K562 (cell line): ENCODE results near the gene UBE2E2. TPM values are rescaled to one million over a fixed set of nuclear protein-coding genes. Genes with fewer than 3 reads are reported as not detected.
A peak's percentile ranks its signal among the peaks of the same experiment; 100 is the strongest.

Source experiments
- ATF1 ChIP-seq, 2 experiments: fragments of 450-650 bp in 1 of 2; IDR thresholded peaks; 2 replicates each; pipeline ENCODE4 v1.6.1; 2016; ENCODE audit warnings: missing compliant biosample characterization in 1 of 2, missing genetic modification characterization in 1 of 2
- CREB1 ChIP-seq, 2 experiments: sonication (generic) in 1 of 2; formaldehyde crosslinking in 1 of 2; IDR thresholded peaks; 2 replicates each; pipeline versions ENCODE4 v1.6.1 to v1.8.0; 2012 to 2022; ENCODE audit warnings: inconsistent platforms in 1 of 2, mild to moderate bottlenecking in 1 of 2, missing genetic modification reagents in 1 of 2, moderate library complexity in 1 of 2
- CTCF ChIP-seq, 3 experiments: IDR thresholded peaks in 2 of 3; conservative IDR thresholded peaks in 1 of 3; 2 replicates each; pipeline ENCODE4 v1.5.1; 2011 to 2012; ENCODE audit warnings: low read length in 3 of 3, mild to moderate bottlenecking in 3 of 3, control low read depth in 2 of 3, improper control_type of control experiment in 1 of 3, inconsistent platforms in 1 of 3, low read depth in 1 of 3, mixed read lengths in 1 of 3, moderate library complexity in 1 of 3; ENCODE audit not compliant: insufficient read depth in 2 of 3
- ETS1 ChIP-seq: conservative IDR thresholded peaks from 2 replicates; pipeline ENCODE4 v1.6.1; 2011; ENCODE audit warnings: low read depth, mild to moderate bottlenecking, low read length; ENCODE audit not compliant: control insufficient read depth
- GABPB2 ChIP-seq: fragments of 250-450 bp; sonication (Bioruptor Pico); conservative IDR thresholded peaks from 2 replicates; pipeline ENCODE4 v1.5.1; 2021; ENCODE audit warnings: mild to moderate bottlenecking
- HOMEZ ChIP-seq: fragments of 250-450 bp; sonication (Bioruptor Pico); IDR thresholded peaks from 2 replicates; pipeline ENCODE4 v1.4.0; 2020; ENCODE audit warnings: mild to moderate bottlenecking, moderate library complexity
- IFI16 ChIP-seq: fragments of 250-450 bp; sonication (Bioruptor Pico); IDR thresholded peaks from 2 replicates; pipeline ENCODE4 v2.1.2; 2022; ENCODE audit warnings: mild to moderate bottlenecking, inconsistent platforms
- KAT2B ChIP-seq: IDR thresholded peaks from one replicate; pipeline ENCODE4 v1.6.1; 2012; ENCODE audit warnings: low read depth, mild to moderate bottlenecking, control low read depth, inconsistent platforms, low read length, moderate library complexity
- MCM3 ChIP-seq: fragments of 450-650 bp; IDR thresholded peaks from 2 replicates; pipeline ENCODE4 v1.6.1; 2016
- MIER1 ChIP-seq: fragments of 450-650 bp; IDR thresholded peaks from 2 replicates; pipeline ENCODE4 v1.6.1; 2016; ENCODE audit warnings: antibody characterized with exemption, mild to moderate bottlenecking, low read depth
- MXD1 ChIP-seq: fragments of 250-450 bp; sonication (Bioruptor Pico); IDR thresholded peaks from 2 replicates; pipeline ENCODE4 v1.8.0; 2021; ENCODE audit warnings: borderline replicate concordance, mild to moderate bottlenecking, moderate library complexity; ENCODE audit not compliant: poor library complexity, severe bottlenecking
- NELFE ChIP-seq: IDR thresholded peaks from 2 replicates; pipeline ENCODE4 v1.6.1; 2011; ENCODE audit warnings: mild to moderate bottlenecking; ENCODE audit not compliant: insufficient read depth, insufficient read length
- NFIC ChIP-seq: fragments of 450-650 bp; IDR thresholded peaks from 2 replicates; pipeline ENCODE4 v1.6.1; 2017; ENCODE audit warnings: mild to moderate bottlenecking, inconsistent platforms
- NR3C1 ChIP-seq: sonication (generic); formaldehyde crosslinking; IDR thresholded peaks from 2 replicates; pipeline ENCODE4 v1.8.1; 2022; ENCODE audit warnings: missing genetic modification reagents
- PURB ChIP-seq: sonication (generic); formaldehyde crosslinking; IDR thresholded peaks from 2 replicates; pipeline ENCODE4 v1.9.0; 2021; ENCODE audit warnings: low read depth, mild to moderate bottlenecking, missing genetic modification reagents
- TAF7 ChIP-seq: fragments of 450-650 bp; IDR thresholded peaks from 2 replicates; pipeline ENCODE4 v1.6.1; 2016; ENCODE audit warnings: missing genetic modification characterization, missing compliant biosample characterization
- XRCC3 ChIP-seq: fragments of 450-650 bp; IDR thresholded peaks from 2 replicates; pipeline ENCODE4 v1.6.1; 2017; ENCODE audit warnings: mild to moderate bottlenecking, moderate library complexity
- ZBTB43 ChIP-seq: sonication (generic); formaldehyde crosslinking; IDR thresholded peaks from 2 replicates; pipeline ENCODE4 v1.8.0; 2023; ENCODE audit warnings: mild to moderate bottlenecking, missing genetic modification reagents
- ZNF217 ChIP-seq: sonication (generic); formaldehyde crosslinking; IDR thresholded peaks from 2 replicates; pipeline ENCODE4 v1.8.0; 2022; ENCODE audit warnings: mild to moderate bottlenecking, missing genetic modification reagents
- ZNF24 ChIP-seq: fragments of 450-650 bp; IDR thresholded peaks from 2 replicates; pipeline ENCODE4 v1.6.1; 2016
- ZNF583 ChIP-seq: fragments of 250-450 bp; sonication (Bioruptor Pico); IDR thresholded peaks from 2 replicates; pipeline ENCODE4 v1.4.0; 2020
- ZNF785 ChIP-seq: fragments of 250-450 bp; sonication (Bioruptor Pico); IDR thresholded peaks from 2 replicates; pipeline ENCODE4 v1.4.0; 2020; ENCODE audit warnings: mild to moderate bottlenecking
- polyA plus RNA-seq, 8 experiments: library from polyadenylated mRNA; depleted of rRNA in 4 of 8; stranded (reverse) in 5 of 8; unstranded in 3 of 8; fragments of >200 nt; fragmentation: Nextera tagmentation in 2 of 8; fragmentation: Illumina TruSeq in 1 of 8; extraction: Ambion mirVana in 2 of 8; extraction: Trizol in 1 of 8; gene quantifications; 2 replicates each; pipeline versions ENCODE4 v1.2.1 to v1.2.3, GENCODE V29; 2011 to 2014; ENCODE audit warnings: inconsistent platforms in 1 of 8, missing spikeins in 1 of 8
- total RNA-seq, 7 experiments: library from RNA; depleted of rRNA in 6 of 7; stranded (reverse); fragments of >200 nt in 6 of 7; fragmentation: Illumina TruSeq in 2 of 7; extraction: Trizol in 2 of 7; gene quantifications; 2 replicates each; pipeline versions ENCODE4 v1.2.1 to v1.2.3, GENCODE V29; 2011 to 2021; ENCODE audit warnings: low replicate concordance in 1 of 7

Gene UBE2E2
- total and polyA plus RNA-seq, 9 of the 15 experiments (the other 6 are each of a cell fraction or from before 2014, with no cell fraction given) = 0.22 to 5.1 (median 1.9) TPM

- TF ChIP-seq KAT2B = no peak
- no peak for TF ChIP-seq GABPB2 (CRISPR knock-in tag)
- TF ChIP-seq MXD1 = no peak
- TF ChIP-seq CTCF (IDR thresholded peaks at IDR 0.05 in 2 of 3, conservative IDR thresholded peaks at IDR 0.05 in 1 of 3; ENCODE audit: insufficient read depth in 2 of 3, low read depth in 1 of 3, low read length in 3 of 3) = no peak
- TF ChIP-seq ZBTB43 (CRISPR knock-in tag) = no peak
- no peak for TF ChIP-seq NR3C1
- TF ChIP-seq NFIC = peak; percentile 32; the same call in 1 of the 2 replicates
- TF ChIP-seq HOMEZ (CRISPR knock-in tag) = no peak
- no peak for TF ChIP-seq MIER1
- TF ChIP-seq PURB (CRISPR knock-in tag) = no peak
- no peak for TF ChIP-seq ZNF785 (CRISPR knock-in tag)
- peak; percentile 66; the same call in 1 of the 2 replicates for TF ChIP-seq ZNF583 (CRISPR knock-in tag)
- TF ChIP-seq IFI16 (CRISPR knock-in tag) = no peak
- TF ChIP-seq ZNF24 = no peak
- no peak for TF ChIP-seq TAF7 (tag)
- TF ChIP-seq ATF1 (CRISPR knock-in tag; IDR thresholded peaks at IDR 0.05) = no peak
- TF ChIP-seq ATF1 (tag; IDR thresholded peaks at IDR 0.05) = peak; percentile 24; the same call in 1 of the 2 replicates
- no peak for TF ChIP-seq ZNF217 (CRISPR knock-in tag)
- 0 out of 2 replicates have a peak, but pooled peaks have one; percentile 9 for TF ChIP-seq CREB1 (IDR thresholded peaks at IDR 0.05)
- TF ChIP-seq CREB1 (CRISPR knock-in tag; IDR thresholded peaks at IDR 0.05) = no peak
- TF ChIP-seq ETS1 = no peak
- TF ChIP-seq XRCC3 = no peak
- TF ChIP-seq NELFE = no peak
- no peak for TF ChIP-seq MCM3
Measured at GRCh38 chr3:23202921-23203707, at the start of gene UBE2E2 (continued).
